ENCODE measurements around the gene PALLD. TPM values are rescaled to one million over a fixed set of nuclear protein-coding genes. Genes with fewer than 3 reads are reported as not detected.

PALLD gene
- total RNA-seq, 2 donors from 2014 or later, result 72.1 to 195 TPM

GRCh38 chr4:168534535-168534934 lies 37.7 kb downstream of the PALLD start:
- intact Hi-C loops (cut with DNase I), result no loop called here
- no peak for DNase-seq
- Histone ChIP-seq H3K4me1 (no peaks in the 10 kb centered on the region), H3K4me3 (no peak overlapping the region), H3K27me3 (no peaks in the 10 kb centered on the region), H3K27ac (no peak overlapping the region), H3K9me3 (no peaks in the 10 kb centered on the region), H3K36me3 (no peaks in the 10 kb centered on the region), H3K9ac (ENCODE audit: low read depth in 2 of 2, low read length in 2 of 2) (no peak overlapping the region)
- TF ChIP-seq CTCF (IDR thresholded peaks at IDR 0.05), result no peak

GRCh38 chr4:168535689-168536088 lies 38.8 kb downstream of the PALLD start:
- TF ChIP-seq CTCF (IDR thresholded peaks at IDR 0.05), result no peak
- DNase-seq, result no peak
- intact Hi-C loops (cut with DNase I), result no loop called here
- Histone ChIP-seq H3K27ac (no peak overlapping the region), H3K9ac (ENCODE audit: low read depth in 2 of 2, low read length in 2 of 2) (no peak overlapping the region), H3K27me3 (no peaks in the 10 kb centered on the region), H3K9me3 (no peaks in the 10 kb centered on the region), H3K4me3 (no peak overlapping the region), H3K36me3 (no peaks in the 10 kb centered on the region), H3K4me1 (no peaks in the 10 kb centered on the region)

GRCh38 chr4:168536448-168536847 lies 39.6 kb downstream of the PALLD start:
- Histone ChIP-seq H3K4me3 (no peak overlapping the region), H3K4me1 (no peaks in the 10 kb centered on the region), H3K27me3 (no peaks in the 10 kb centered on the region), H3K9ac (ENCODE audit: low read depth in 2 of 2, low read length in 2 of 2) (no peak overlapping the region), H3K9me3 (no peaks in the 10 kb centered on the region), H3K36me3 (no peaks in the 10 kb centered on the region), H3K27ac (no peak overlapping the region)
- no peak for TF ChIP-seq CTCF (IDR thresholded peaks at IDR 0.05)
- no peak for DNase-seq
- intact Hi-C loops (cut with DNase I), result no loop called here

- Histone ChIP-seq H3K4me1 (no peaks in the 10 kb centered on the region), H3K27ac (no peak overlapping the region), H3K36me3 (no peaks in the 10 kb centered on the region), H3K9ac (ENCODE audit: low read depth in 2 of 2, low read length in 2 of 2) (no peak overlapping the region), H3K9me3 (no peaks in the 10 kb centered on the region), H3K4me3 (no peak overlapping the region), H3K27me3 (no peaks in the 10 kb centered on the region)
- DNase-seq, result no peak
- intact Hi-C loops (cut with DNase I), result no loop called here
- TF ChIP-seq CTCF (IDR thresholded peaks at IDR 0.05), result no peak
Observed at GRCh38 chr4:168537086-168537485, 40.2 kb downstream of the PALLD start.

- Histone ChIP-seq H3K9me3 (no peaks in the 10 kb centered on the region), H3K9ac (ENCODE audit: low read depth in 2 of 2, low read length in 2 of 2) (no peak overlapping the region), H3K36me3 (no peaks in the 10 kb centered on the region), H3K4me1 (no peaks in the 10 kb centered on the region), H3K27ac (no peak overlapping the region), H3K27me3 (no peaks in the 10 kb centered on the region), H3K4me3 (no peak overlapping the region)
- no peak for DNase-seq
- intact Hi-C loops (cut with DNase I), result no loop called here
- no peak for TF ChIP-seq CTCF (IDR thresholded peaks at IDR 0.05)
Observed at GRCh38 chr4:168537571-168537970, 40.7 kb downstream of the PALLD start.

- TF ChIP-seq CTCF (IDR thresholded peaks at IDR 0.05), result no peak
- no peak overlapping the region for H3K27ac ChIP-seq
- no peak overlapping the region for H3K9ac ChIP-seq (ENCODE audit: low read depth in 2 of 2, low read length in 2 of 2)
- DNase-seq, result no peak
- H3K4me1 ChIP-seq, result no peaks in the 10 kb centered on the region
- no peak overlapping the region for H3K4me3 ChIP-seq
- H3K27me3 ChIP-seq, result no peaks in the 10 kb centered on the region
- H3K9me3 ChIP-seq, result no peaks in the 10 kb centered on the region
- H3K36me3 ChIP-seq, result no peaks in the 10 kb centered on the region
- intact Hi-C loops (cut with DNase I), result no loop called here
Observed at GRCh38 chr4:168538632-168539031, 41.8 kb downstream of the PALLD start.

Measured in colonic mucosa (tissue), 4 donors.